GM21576 (cell line): Measurements from ENCODE around the gene DNAH17.

ENCODE experiments used
- ATAC-seq: cut with Tn5 transposase; IDR thresholded peaks from one replicate; pipeline ENCODE4 v1.9.1; 2021; ENCODE audit warnings: mild to moderate bottlenecking, moderate library complexity; ENCODE audit not compliant: unreplicated experiment

The DNAH17 gene

GRCh38 chr17:78576389-78577112, 645 bp downstream of the DNAH17 start:
- ATAC-seq = no peak

- no peak for ATAC-seq
These were observed 1.3 kb downstream of the DNAH17 start for GRCh38 chr17:78575899-78576298.

DNA sequence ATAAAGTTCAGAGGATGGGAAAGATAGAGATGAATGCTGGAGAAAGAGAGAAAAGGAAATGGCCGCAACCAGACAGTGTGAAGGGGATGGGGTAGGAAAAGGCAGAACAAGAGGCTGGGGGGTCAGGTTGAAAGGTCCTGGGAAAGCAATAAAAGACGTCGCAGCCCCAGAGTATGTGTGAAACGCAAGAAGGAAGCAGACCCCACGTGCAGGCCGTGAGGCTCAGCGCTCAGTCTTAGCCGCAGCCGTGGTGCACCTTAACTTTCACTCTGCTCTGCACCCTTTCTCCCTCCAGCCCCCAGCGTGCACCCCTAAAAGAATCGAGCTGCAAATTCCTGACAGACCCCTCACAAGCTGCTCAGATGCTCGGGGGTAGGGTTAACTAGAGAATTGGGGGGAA, 1.9 kb downstream of the DNAH17 start:
- no peak for ATAC-seq

GRCh38 chr17:78573955-78574354, 3.2 kb downstream of the DNAH17 start:
- ATAC-seq = no peak

DNA sequence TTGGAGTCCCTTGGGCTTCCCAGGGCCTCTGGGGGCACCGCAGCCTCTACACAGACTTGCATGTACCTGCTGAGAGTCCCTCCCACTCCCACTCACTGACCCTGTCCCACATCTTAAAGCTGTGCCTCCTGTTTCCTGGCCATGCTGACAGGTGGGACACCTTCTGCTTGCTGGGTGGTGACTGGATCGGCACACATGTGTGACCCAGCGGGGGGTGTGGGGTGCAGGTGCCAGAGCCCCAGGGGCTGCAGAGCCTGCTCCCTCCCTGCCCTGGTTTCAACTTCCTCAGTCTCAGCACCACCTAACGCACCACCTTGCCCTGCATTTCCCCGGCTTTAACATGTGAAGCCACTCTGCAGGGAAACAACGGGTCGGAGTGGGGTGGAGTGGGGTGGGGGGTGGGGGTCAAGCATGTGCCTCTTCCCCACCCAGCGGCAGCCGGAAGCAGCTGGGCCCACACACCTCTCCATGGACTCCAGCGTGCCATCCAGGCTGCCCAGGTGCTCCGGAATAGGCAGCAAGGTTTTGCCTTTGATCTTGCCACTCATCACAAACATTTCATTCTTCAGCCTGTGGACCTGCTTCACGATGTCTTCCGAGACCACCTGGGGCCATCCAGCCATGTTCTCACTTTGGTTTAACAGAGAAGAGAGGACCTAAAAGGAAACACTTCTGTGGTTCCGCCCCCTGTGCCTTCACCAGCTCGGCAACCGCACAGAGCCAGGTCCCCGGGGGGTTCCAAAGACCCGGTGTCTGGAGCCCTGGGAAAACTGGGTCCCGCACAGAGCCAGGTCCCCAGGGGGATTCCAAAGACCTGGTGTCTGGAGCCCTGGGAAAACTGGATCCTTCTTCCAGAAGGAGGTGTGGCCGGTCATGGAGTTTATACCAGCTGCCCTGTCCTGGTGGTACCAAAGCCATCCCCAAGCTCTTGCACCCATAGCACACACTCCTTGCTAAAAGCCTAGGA, 4.7 kb downstream of the DNAH17 start:
- ATAC-seq = no peak

DNA sequence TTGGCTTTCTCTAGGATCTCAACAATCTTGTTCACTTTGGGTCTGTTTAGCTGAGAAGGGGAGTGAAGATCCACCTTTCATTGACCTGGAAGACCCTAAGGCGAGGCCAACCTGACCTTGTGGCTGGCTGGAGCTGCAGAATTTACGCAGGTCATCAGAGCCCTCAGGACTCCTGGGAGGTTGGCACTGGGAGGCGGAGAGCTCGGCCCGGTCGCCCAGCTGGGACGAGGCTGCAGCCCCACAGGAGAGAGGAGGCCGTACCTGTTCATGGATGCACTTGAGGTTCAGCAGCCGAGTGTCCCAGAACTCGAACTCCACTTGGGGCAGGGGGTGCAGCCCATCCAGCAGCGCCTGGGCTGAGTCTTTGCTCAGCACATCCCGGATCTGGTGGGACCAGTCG, 5.9 kb downstream of the DNAH17 start:
- ATAC-seq = no peak

- no peak for ATAC-seq
These were observed 8.6 kb downstream of the DNAH17 start for GRCh38 chr17:78568494-78569115.

DNA sequence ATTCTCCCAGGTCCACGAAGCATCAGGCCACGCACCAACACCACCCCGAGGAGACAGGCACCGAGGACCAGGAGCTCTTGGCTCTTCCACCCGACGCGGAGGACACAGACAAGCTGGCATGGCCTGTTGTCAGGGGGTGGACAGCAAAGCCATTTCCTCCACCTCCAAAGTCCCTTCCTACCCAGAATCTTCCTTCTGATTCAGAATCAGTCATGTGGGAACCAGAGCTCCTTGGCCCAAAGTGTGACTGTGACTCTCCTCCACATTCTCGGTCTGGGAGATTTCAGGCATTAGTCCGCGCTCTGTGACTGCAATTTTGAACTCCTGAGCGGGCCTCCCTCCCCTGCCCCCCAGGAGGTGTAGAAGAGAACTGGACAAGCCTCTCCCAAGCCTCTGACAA, 9.2 kb downstream of the DNAH17 start:
- no peak for ATAC-seq

DNA sequence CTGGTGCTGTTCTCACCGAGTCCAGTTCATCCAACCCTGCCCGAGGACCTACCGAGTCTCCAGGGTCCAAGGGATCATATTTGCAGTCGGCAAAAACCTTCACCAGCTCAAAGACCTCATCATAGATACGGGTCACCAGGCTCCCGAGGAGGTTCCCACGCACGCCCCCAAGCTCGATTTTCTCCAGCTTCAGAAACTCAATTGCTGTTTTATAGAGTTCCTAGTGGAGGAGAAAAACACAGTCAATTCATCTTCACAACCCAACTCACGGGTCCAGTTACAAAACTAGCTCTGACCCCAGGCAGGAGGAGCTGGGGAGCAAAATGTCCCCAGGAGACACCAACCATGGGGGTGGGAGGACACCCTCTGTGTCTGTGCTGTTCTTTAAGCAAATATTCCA, 10.2 kb downstream of the DNAH17 start:
- no peak for ATAC-seq

DNA sequence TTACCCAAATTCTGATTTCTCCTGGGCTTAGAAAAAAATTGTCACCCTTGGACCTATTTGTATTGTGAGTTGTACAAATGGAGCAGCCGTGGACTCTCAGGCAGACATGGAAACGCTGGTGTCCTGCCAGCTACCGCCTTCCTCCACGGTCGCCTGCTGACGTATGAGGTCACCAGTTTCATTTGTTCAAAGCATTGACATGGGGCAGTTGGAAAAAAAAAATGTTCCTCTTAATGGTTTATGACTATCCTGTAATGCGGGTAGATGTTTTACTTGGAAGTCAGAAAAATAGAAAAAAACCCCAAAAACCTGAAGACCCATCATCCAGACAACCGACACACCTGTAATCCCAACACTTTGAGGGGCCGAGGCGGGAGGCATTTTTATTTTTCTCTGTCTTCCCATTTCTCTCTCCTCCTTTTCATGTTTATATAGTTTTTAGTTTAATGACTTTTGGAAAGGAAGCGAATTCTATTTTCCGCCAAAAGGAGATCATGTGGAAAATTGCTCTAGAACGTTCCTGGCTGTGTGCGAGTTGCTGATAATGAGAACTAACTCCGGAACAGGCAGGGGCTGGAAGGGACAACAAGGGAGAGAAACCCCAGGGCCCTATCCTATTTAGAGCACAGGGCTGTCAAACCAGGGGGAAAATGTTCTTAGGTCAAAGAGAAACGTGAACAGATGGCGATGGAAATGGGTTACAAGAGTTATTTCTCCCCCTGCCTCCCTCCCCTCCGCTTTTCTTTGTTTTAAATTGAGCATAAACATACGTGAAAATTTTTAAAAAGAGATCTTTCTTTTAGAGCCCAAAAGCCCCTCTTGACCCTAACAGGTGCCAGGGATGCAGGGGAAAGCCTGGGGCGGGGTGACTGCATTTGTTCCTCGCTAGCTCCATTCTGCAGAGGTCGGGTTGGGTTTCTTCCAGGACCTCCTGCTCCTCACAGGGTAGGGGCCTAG, 13.7 kb downstream of the DNAH17 start:
- no peak for ATAC-seq

DNA sequence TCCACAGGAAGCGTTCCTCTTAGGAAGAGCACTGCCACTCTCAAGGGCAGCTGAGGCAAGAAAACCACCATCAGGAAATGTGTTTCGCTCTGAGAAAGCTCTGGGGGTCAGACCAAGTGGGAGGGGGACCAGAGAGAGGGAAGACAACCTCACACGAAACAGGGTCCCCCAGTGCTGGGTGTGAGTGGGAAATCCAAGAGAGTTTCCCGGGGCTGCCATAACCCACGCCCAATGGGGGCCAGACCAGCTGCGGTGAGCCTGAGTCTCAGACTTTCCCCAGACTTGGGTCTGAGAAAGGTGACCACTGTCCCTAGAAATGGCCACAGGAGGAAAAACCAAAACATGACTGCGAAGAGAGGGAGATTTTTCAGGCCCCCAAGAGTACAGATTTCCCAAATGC, 14.5 kb downstream of the DNAH17 start:
- ATAC-seq = no peak

GRCh38 chr17:78561166-78561565, 16.0 kb downstream of the DNAH17 start:
- no peak for ATAC-seq

GRCh38 chr17:78560731-78561130, 16.5 kb downstream of the DNAH17 start:
- no peak for ATAC-seq

GRCh38 chr17:78559749-78560368, 17.3 kb downstream of the DNAH17 start:
- ATAC-seq = no peak

GRCh38 chr17:78558989-78559388, 18.2 kb downstream of the DNAH17 start:
- no peak for ATAC-seq

GRCh38 chr17:78558181-78558850, 18.9 kb downstream of the DNAH17 start:
- ATAC-seq = no peak

- ATAC-seq = no peak
These were observed 19.6 kb downstream of the DNAH17 start for GRCh38 chr17:78557598-78558039.

- no peak for ATAC-seq
These were observed 20.4 kb downstream of the DNAH17 start for GRCh38 chr17:78556812-78557211.

- no peak for ATAC-seq
These were observed 21.3 kb downstream of the DNAH17 start for GRCh38 chr17:78555746-78556401.
